Neural progenitor cell (in vitro differentiated cells): ENCODE results near the gene NOXO1. TPM values are rescaled to one million over a fixed set of nuclear protein-coding genes. Genes with fewer than 3 reads are reported as not detected.
A peak's percentile ranks its signal among the peaks of the same experiment; 100 is the strongest.

ENCODE experiments used
- DNase-seq: peaks from one replicate; pipeline ENCODE4 v3.0.0-alpha.2; 2016; ENCODE audit warnings: low spot score
- H2AFZ ChIP-seq: fragments of 200-600 bp; sonication (generic); replicated peaks from 2 replicates; pipeline ENCODE4 v1.6.1; 2016; ENCODE audit warnings: antibody characterized with exemption
- H3F3A ChIP-seq: fragments of 200-600 bp; sonication (generic); 2 replicates; pipeline ENCODE4 v1.6.1; 2016; ENCODE audit warnings: antibody characterized with exemption, low read depth
- H3K27ac ChIP-seq: fragments of 200-600 bp; sonication (generic); 2 replicates; pipeline ENCODE4 v1.5.1; 2016; ENCODE audit warnings: mild to moderate bottlenecking
- H3K27me3 ChIP-seq: fragments of 200-600 bp; sonication (generic); 2 replicates; pipeline ENCODE4 v1.6.1; 2016; ENCODE audit warnings: mild to moderate bottlenecking, moderate library complexity
- H3K36me3 ChIP-seq: fragments of 200-600 bp; sonication (generic); 2 replicates; pipeline ENCODE4 v1.5.1; 2016
- H3K4me1 ChIP-seq: fragments of 200-600 bp; sonication (generic); 2 replicates; pipeline ENCODE4 v1.6.1; 2016; ENCODE audit warnings: mixed run types
- H3K4me2 ChIP-seq: fragments of 200-600 bp; sonication (generic); 2 replicates; pipeline ENCODE4 v1.6.1; 2016
- H3K4me3 ChIP-seq: fragments of 200-600 bp; sonication (generic); 2 replicates; pipeline ENCODE4 v1.5.1; 2016
- H3K79me2 ChIP-seq: fragments of 200-600 bp; sonication (generic); 2 replicates; pipeline ENCODE4 v1.6.1; 2016; ENCODE audit warnings: low read depth
- H3K9ac ChIP-seq: fragments of 200-600 bp; sonication (generic); 2 replicates; pipeline ENCODE4 v1.6.1; 2016
- H3K9me3 ChIP-seq: fragments of 200-600 bp; sonication (generic); 2 replicates; pipeline ENCODE4 v1.5.1; 2016; ENCODE audit warnings: low read depth
- H4K20me1 ChIP-seq: fragments of 200-600 bp; sonication (generic); 2 replicates; pipeline ENCODE4 v1.6.1; 2016; ENCODE audit warnings: low read depth
- H3K27ac Mint-ChIP-seq: 3 replicates; pipeline ENCODE4 v1.8.0; 2021; ENCODE audit warnings: mixed read lengths
- H3K27me3 Mint-ChIP-seq: 2 replicates; pipeline ENCODE4 v1.8.0; 2022; ENCODE audit warnings: low read depth, mild to moderate bottlenecking, inconsistent platforms, moderate library complexity, mixed read lengths; ENCODE audit not compliant: insufficient read depth
- H3K36me3 Mint-ChIP-seq: 3 replicates; pipeline ENCODE4 v1.8.0; 2021; ENCODE audit warnings: mixed read lengths
- H3K4me1 Mint-ChIP-seq: 3 replicates; pipeline ENCODE4 v1.8.0; 2021; ENCODE audit warnings: mixed read lengths
- H3K4me3 Mint-ChIP-seq: 3 replicates; pipeline ENCODE4 v1.8.0; 2021; ENCODE audit warnings: mild to moderate bottlenecking, moderate library complexity, mixed read lengths
- H3K9me3 Mint-ChIP-seq: 3 replicates; pipeline ENCODE4 v1.8.0; 2020; ENCODE audit warnings: mixed read lengths
- CTCF ChIP-seq: fragments of 200-600 bp; sonication (generic); IDR thresholded peaks from 2 replicates; pipeline ENCODE4 v1.5.1; 2017; ENCODE audit warnings: antibody characterized with exemption, mild to moderate bottlenecking
- EZH2 ChIP-seq: fragments of 200-600 bp; sonication (generic); IDR thresholded peaks from 2 replicates; pipeline ENCODE4 v1.6.1; 2017; ENCODE audit warnings: antibody characterized with exemption, mild to moderate bottlenecking, moderate library complexity
- EZH2phosphoT487 ChIP-seq: fragments of 200-600 bp; sonication (generic); IDR thresholded peaks from 2 replicates; pipeline ENCODE4 v1.6.1; 2017; ENCODE audit warnings: antibody characterized with exemption
- total RNA-seq: library from RNA; depleted of rRNA; stranded (reverse); fragments of >200 nt; gene quantifications from 2 replicates; pipeline ENCODE4 v1.2.3, GENCODE V29; 2015; ENCODE audit warnings: low replicate concordance

NOXO1 gene
- total RNA-seq, 1 donor from 2014 or later = not detected

GRCh38 chr16:1936945-1937479 is 44.3 kb downstream of the NOXO1 start:
- H3K4me3 ChIP-seq = no peak overlapping the region
- DNase-seq = no peak
- H3K9ac ChIP-seq = no peak overlapping the region
- H3K4me1 Mint-ChIP-seq = peaks cover 6% of the 10 kb centered on the region
- H3K36me3 ChIP-seq = no peaks in the 10 kb centered on the region
- peaks cover 1% of the 10 kb centered on the region for H3K4me1 ChIP-seq
- H2AFZ ChIP-seq = no peak overlapping the region
- no peaks in the 10 kb centered on the region for H3K9me3 ChIP-seq
- H4K20me1 ChIP-seq = no peaks in the 10 kb centered on the region
- no peaks in the 10 kb centered on the region for H3K27me3 ChIP-seq
- peaks cover 2% of the 10 kb centered on the region for H3K36me3 Mint-ChIP-seq
- no peak overlapping the region for H3K4me2 ChIP-seq
- H3K79me2 ChIP-seq = peaks cover 1% of the 10 kb centered on the region
- no peak overlapping the region for H3K27ac ChIP-seq
- peaks cover 3% of the 10 kb centered on the region for H3K27me3 Mint-ChIP-seq
- H3F3A ChIP-seq = no peaks in the 10 kb centered on the region
- no peaks in the 10 kb centered on the region for H3K9me3 Mint-ChIP-seq
- TF ChIP-seq CTCF = no peak
- TF ChIP-seq EZH2 = no peak
- TF ChIP-seq EZH2phosphoT487 = no peak
- no peak overlapping the region for H3K27ac Mint-ChIP-seq
- H3K4me3 Mint-ChIP-seq = no peak overlapping the region

GRCh38 chr16:1933097-1933661 is 48.1 kb downstream of the NOXO1 start:
- TF ChIP-seq EZH2 = no peak
- no peak for TF ChIP-seq CTCF
- no peak for TF ChIP-seq EZH2phosphoT487
- H3K27ac ChIP-seq = no peak overlapping the region
- no peaks in the 10 kb centered on the region for H4K20me1 ChIP-seq
- H2AFZ ChIP-seq = no peak overlapping the region
- no peaks in the 10 kb centered on the region for H3K4me1 ChIP-seq
- DNase-seq = no peak
- no peak overlapping the region for H3K4me3 ChIP-seq
- H3K9ac ChIP-seq = no peak overlapping the region
- H3F3A ChIP-seq = peaks cover 4% of the 10 kb centered on the region
- H3K9me3 ChIP-seq = no peaks in the 10 kb centered on the region
- H3K4me1 Mint-ChIP-seq = peaks cover 2% of the 10 kb centered on the region
- H3K27ac Mint-ChIP-seq = no peak overlapping the region
- H3K27me3 ChIP-seq = peaks cover 33% of the 10 kb centered on the region
- H3K9me3 Mint-ChIP-seq = no peaks in the 10 kb centered on the region
- no peaks in the 10 kb centered on the region for H3K36me3 ChIP-seq
- no peak overlapping the region for H3K4me2 ChIP-seq
- H3K27me3 Mint-ChIP-seq = peaks cover 8% of the 10 kb centered on the region
- no peaks in the 10 kb centered on the region for H3K79me2 ChIP-seq
- H3K4me3 Mint-ChIP-seq = no peak overlapping the region
- H3K36me3 Mint-ChIP-seq = peaks cover 2% of the 10 kb centered on the region

- H3K27me3 ChIP-seq = peaks cover 33% of the 10 kb centered on the region
- H4K20me1 ChIP-seq = no peaks in the 10 kb centered on the region
- peaks cover 4% of the 10 kb centered on the region for H3F3A ChIP-seq
- no peak overlapping the region for H2AFZ ChIP-seq
- H3K4me1 ChIP-seq = no peaks in the 10 kb centered on the region
- peaks cover 2% of the 10 kb centered on the region for H3K4me1 Mint-ChIP-seq
- peak; percentile 58 for DNase-seq
- no peaks in the 10 kb centered on the region for H3K9me3 Mint-ChIP-seq
- H3K79me2 ChIP-seq = no peaks in the 10 kb centered on the region
- H3K36me3 ChIP-seq = no peaks in the 10 kb centered on the region
- no peak overlapping the region for H3K4me3 ChIP-seq
- H3K4me3 Mint-ChIP-seq = no peak overlapping the region
- no peak overlapping the region for H3K4me2 ChIP-seq
- no peak overlapping the region for H3K27ac Mint-ChIP-seq
- H3K9ac ChIP-seq = no peak overlapping the region
- peaks cover 9% of the 10 kb centered on the region for H3K27me3 Mint-ChIP-seq
- H3K36me3 Mint-ChIP-seq = peaks cover 2% of the 10 kb centered on the region
- H3K27ac ChIP-seq = no peak overlapping the region
- no peaks in the 10 kb centered on the region for H3K9me3 ChIP-seq
- TF ChIP-seq EZH2phosphoT487 = no peak
- peak; percentile 31 for TF ChIP-seq CTCF
Observed at GRCh38 chr16:1932050-1933028, 48.9 kb downstream of the NOXO1 start.
